Measurements from ENCODE around the gene IL22RA1. TPM values are rescaled to one million over a fixed set of nuclear protein-coding genes. Genes with fewer than 3 reads are reported as not detected.

The IL22RA1 gene
- total and polyA plus RNA-seq, 2 donors from 2014 or later = 1.4 TPM

- peak in 1 of 5 donors; percentile 35 for DNase-seq
- no peaks in the 10 kb centered on the region for H3K9me3 ChIP-seq (ENCODE audit: control insufficient read depth in 2 of 3, insufficient read depth in 1 of 3, low read length in 3 of 3)
- H3K27me3 ChIP-seq (ENCODE audit: control insufficient read depth, insufficient read depth, low read length) = no peaks in the 10 kb centered on the region
- no peak overlapping the region for H3K27ac ChIP-seq (ENCODE audit: low read depth in 2 of 2, low read length in 2 of 2)
- peaks cover 0 to 2% (median 0%) of the 10 kb centered on the region in 3 donors for H3K4me1 ChIP-seq (ENCODE audit: control insufficient read depth in 2 of 3, insufficient read depth in 2 of 3, low read depth in 1 of 3, low read length in 3 of 3)
- intact Hi-C loops (cut with DNase I) = no loop called here
- no peak overlapping the region for H3K9ac ChIP-seq (ENCODE audit: low read length in 3 of 3)
- FAIRE-seq = no peak
- H3K36me3 ChIP-seq (ENCODE audit: control insufficient read depth in 2 of 3, insufficient read depth in 3 of 3, low read length in 3 of 3) = no peaks in the 10 kb centered on the region
- no peak overlapping the region for H3K4me3 ChIP-seq (ENCODE audit: low read length in 3 of 3)
- no peak for TF ChIP-seq CTCF (IDR thresholded peaks at IDR 0.05; ENCODE audit: borderline replicate concordance, extremely low read depth, insufficient read depth)
Measured at GRCh38 chr1:24136956-24137539, 5.9 kb downstream of the IL22RA1 start.

GRCh38 chr1:24134376-24134775, 8.6 kb downstream of the IL22RA1 start:
- no peaks in the 10 kb centered on the region for H3K27me3 ChIP-seq (ENCODE audit: control insufficient read depth, insufficient read depth, low read length)
- H3K9me3 ChIP-seq (ENCODE audit: control insufficient read depth in 2 of 3, insufficient read depth in 1 of 3, low read length in 3 of 3) = peaks cover 0 to 6% (median 0%) of the 10 kb centered on the region in 3 donors
- intact Hi-C loops (cut with DNase I) = no loop called here
- FAIRE-seq = no peak
- no peak overlapping the region for H3K27ac ChIP-seq (ENCODE audit: low read depth in 2 of 2, low read length in 2 of 2)
- no peak overlapping the region for H3K4me3 ChIP-seq (ENCODE audit: low read length in 3 of 3)
- peak in 1 of 5 donors; percentile 6 for DNase-seq
- H3K4me1 ChIP-seq (ENCODE audit: control insufficient read depth in 2 of 3, insufficient read depth in 2 of 3, low read depth in 1 of 3, low read length in 3 of 3) = no peaks in the 10 kb centered on the region
- no peak for TF ChIP-seq CTCF (IDR thresholded peaks at IDR 0.05; ENCODE audit: borderline replicate concordance, extremely low read depth, insufficient read depth)
- H3K9ac ChIP-seq (ENCODE audit: low read length in 3 of 3) = no peak overlapping the region
- H3K36me3 ChIP-seq (ENCODE audit: control insufficient read depth in 2 of 3, insufficient read depth in 3 of 3, low read length in 3 of 3) = no peaks in the 10 kb centered on the region

GRCh38 chr1:24133819-24134218, 9.1 kb downstream of the IL22RA1 start:
- Histone ChIP-seq H3K36me3 (ENCODE audit: control insufficient read depth in 2 of 3, insufficient read depth in 3 of 3, low read length in 3 of 3) (no peaks in the 10 kb centered on the region), H3K27ac (ENCODE audit: low read depth in 2 of 2, low read length in 2 of 2) (no peak overlapping the region), H3K4me3 (ENCODE audit: low read length in 3 of 3) (no peak overlapping the region), H3K9ac (ENCODE audit: low read length in 3 of 3) (no peak overlapping the region), H3K27me3 (ENCODE audit: control insufficient read depth, insufficient read depth, low read length) (no peaks in the 10 kb centered on the region), H3K9me3 (ENCODE audit: control insufficient read depth in 2 of 3, insufficient read depth in 1 of 3, low read length in 3 of 3) (peaks cover 0 to 6% (median 0%) of the 10 kb centered on the region in 3 donors), H3K4me1 (ENCODE audit: control insufficient read depth in 2 of 3, insufficient read depth in 2 of 3, low read depth in 1 of 3, low read length in 3 of 3) (no peaks in the 10 kb centered on the region)
- intact Hi-C loops (cut with DNase I) = no loop called here
- FAIRE-seq (no peak), DNase-seq (no peak)
- TF ChIP-seq CTCF (IDR thresholded peaks at IDR 0.05; ENCODE audit: borderline replicate concordance, extremely low read depth, insufficient read depth) = no peak

DNA sequence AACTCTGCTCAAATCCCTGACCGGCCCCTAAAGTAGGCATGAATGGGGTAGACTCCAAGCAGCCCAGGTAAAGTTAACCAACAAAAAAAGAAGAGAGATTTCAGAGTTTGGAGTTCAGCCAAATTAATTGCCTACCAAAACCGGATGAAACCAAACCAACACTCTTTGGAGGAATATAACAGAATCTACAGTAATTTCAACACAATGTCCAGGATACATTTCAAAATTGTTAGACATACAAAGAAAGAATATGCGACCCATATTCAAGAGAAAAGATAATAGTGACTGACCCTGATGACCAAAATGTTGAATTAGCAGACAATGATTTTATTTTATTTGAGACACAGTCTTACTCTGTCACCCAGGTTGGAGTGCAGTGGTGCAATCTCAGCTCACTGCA, 12.6 kb downstream of the IL22RA1 start:
- DNase-seq = no peak
- Histone ChIP-seq H3K4me1 (ENCODE audit: control insufficient read depth in 2 of 3, insufficient read depth in 2 of 3, low read depth in 1 of 3, low read length in 3 of 3) (no peaks in the 10 kb centered on the region), H3K27ac (ENCODE audit: low read depth in 2 of 2, low read length in 2 of 2) (no peak overlapping the region), H3K27me3 (ENCODE audit: control insufficient read depth, insufficient read depth, low read length) (no peaks in the 10 kb centered on the region), H3K9me3 (ENCODE audit: control insufficient read depth in 2 of 3, insufficient read depth in 1 of 3, low read length in 3 of 3) (peaks cover 0 to 6% (median 0%) of the 10 kb centered on the region in 3 donors), H3K4me3 (ENCODE audit: low read length in 3 of 3) (no peak overlapping the region), H3K9ac (ENCODE audit: low read length in 3 of 3) (no peak overlapping the region), H3K36me3 (ENCODE audit: control insufficient read depth in 2 of 3, insufficient read depth in 3 of 3, low read length in 3 of 3) (no peaks in the 10 kb centered on the region)
- intact Hi-C loops (cut with DNase I) = no loop called here
- FAIRE-seq = no peak
- no peak for TF ChIP-seq CTCF (IDR thresholded peaks at IDR 0.05; ENCODE audit: borderline replicate concordance, extremely low read depth, insufficient read depth)
